Breast epithelium (tissue), 4 donors: ENCODE measurements around the gene TRNP1. TPM values are rescaled to one million over a fixed set of nuclear protein-coding genes. Genes with fewer than 3 reads are reported as not detected.
"Not testable (repeated sequence)": the region's sequence is repeated elsewhere in the genome, so short reads cannot be mapped to it uniquely, and the experiment has no call there.

Experiments
- DNase-seq, 2 donors: peaks; one replicate each; pipeline ENCODE4 v3.0.0-alpha.2; 2019; ENCODE audit warnings: low spot score in 2 of 2
- H3K27ac ChIP-seq, 2 donors: fragments of 200-600 bp; sonication (generic) in 1 of 2; one replicate each; pipeline ENCODE4 v1.5.1; 2016 to 2019; ENCODE audit warnings: mild to moderate bottlenecking in 1 of 2
- H3K27me3 ChIP-seq, 2 donors: fragments of 200-600 bp; sonication (generic) in 1 of 2; one replicate each; pipeline versions ENCODE4 v1.5.1 to v1.6.0; 2017 to 2019; ENCODE audit warnings: control low read depth in 1 of 2, mild to moderate bottlenecking in 1 of 2
- H3K36me3 ChIP-seq: fragments of 200-600 bp; one replicate; pipeline ENCODE4 v1.5.1; 2019
- H3K4me1 ChIP-seq, 2 donors: fragments of 200-600 bp; sonication (generic); one replicate each; pipeline ENCODE4 v1.5.1; 2016 to 2019; ENCODE audit warnings: control low read depth in 1 of 2
- H3K4me3 ChIP-seq, 3 donors: fragments of 200-600 bp; sonication (generic); 1 replicate in 2 of 3; 2 replicates in 1 of 3; pipeline ENCODE4 v1.5.1; 2016 to 2019; ENCODE audit warnings: mild to moderate bottlenecking in 3 of 3, moderate library complexity in 2 of 3
- H3K9me3 ChIP-seq, 2 donors: fragments of 200-600 bp; sonication (generic) in 1 of 2; one replicate each; pipeline ENCODE4 v1.5.1; 2016 to 2019; ENCODE audit warnings: control low read depth in 1 of 2
- CTCF ChIP-seq, 3 donors: fragments of 450-650 bp; IDR thresholded peaks; one replicate each; pipeline ENCODE4 v1.5.1; 2016 to 2017; ENCODE audit warnings: antibody characterized with exemption in 3 of 3, mild to moderate bottlenecking in 3 of 3, moderate library complexity in 3 of 3
- POLR2A ChIP-seq: fragments of 450-650 bp; IDR thresholded peaks from one replicate; pipeline ENCODE4 v1.6.1; 2016; ENCODE audit warnings: antibody characterized with exemption, mild to moderate bottlenecking, moderate library complexity
- POLR2AphosphoS5 ChIP-seq, 3 donors: sonication (generic); formaldehyde crosslinking; IDR thresholded peaks; one replicate each; pipeline ENCODE4 v1.6.1; 2017; ENCODE audit warnings: antibody characterized with exemption in 3 of 3
- intact Hi-C: fragments of 100-400 bp; cut with DNase I; formaldehyde crosslinking; loops from one replicate; pipeline ENCODE4 v1.15.1; 2023; ENCODE audit warnings: low total_unique reads
- total RNA-seq, 3 donors: library from RNA; depleted of rRNA; stranded (reverse); fragments of >200 nt; gene quantifications; one replicate each; pipeline ENCODE4 v1.1.0, GENCODE V29; 2016

TRNP1 gene
- total RNA-seq, result 10 to 100 TPM in 2 of 3 donors, 1 to 10 TPM in 1; 1.6 to 27.8 (median 16.7) TPM

GRCh38 chr1:26993237-26994019 is at the start of gene TRNP1:
TRNP1 (plus strand) TSS chr1:26993692; CDS start chr1:26993787, 95 bp downstream.
- intact Hi-C loops, result no loop called here
- peak; percentile 73 to 80 for DNase-seq
- Histone ChIP-seq H3K9me3 (no peaks in the 10 kb centered on the region), H3K27me3 (peaks cover 0 to 5% of the 10 kb centered on the region in 2 donors), H3K36me3 (no peaks in the 10 kb centered on the region), H3K4me1 (peaks cover 0 to 4% of the 10 kb centered on the region in 2 donors), H3K4me3 (peak within 1 kb of the TSS; percentile 53 to 82 (median 76)), H3K27ac (peak within 1 kb of the TSS; percentile 74 to 80)
- TF ChIP-seq POLR2A (peak; percentile 57), POLR2AphosphoS5 (IDR thresholded peaks at IDR 0.05) (peak; percentile 25 to 81 (median 53)), CTCF (IDR thresholded peaks at IDR 0.05) (no peak)

- Histone ChIP-seq H3K27ac (no peak overlapping the region), H3K36me3 (peaks cover 11% of the 10 kb centered on the region), H3K4me1 (no peaks in the 10 kb centered on the region), H3K27me3 (no peaks in the 10 kb centered on the region), H3K9me3 (no peaks in the 10 kb centered on the region), H3K4me3 (no peak overlapping the region)
- no peak for DNase-seq
- intact Hi-C loops, result no loop called here
- TF ChIP-seq POLR2AphosphoS5 (IDR thresholded peaks at IDR 0.05) (no peak), CTCF (IDR thresholded peaks at IDR 0.05) (no peak), POLR2A (no peak)
Measured at GRCh38 chr1:26945138-26945537, 48.4 kb upstream of the TRNP1 start.

GRCh38 chr1:26945728-26946127 is 47.8 kb upstream of the TRNP1 start:
- no peak for TF ChIP-seq CTCF (IDR thresholded peaks at IDR 0.05)
- no peak for TF ChIP-seq POLR2AphosphoS5 (IDR thresholded peaks at IDR 0.05)
- TF ChIP-seq POLR2A, result no peak
- no peaks in the 10 kb centered on the region for H3K27me3 ChIP-seq
- H3K36me3 ChIP-seq, result peaks cover 11% of the 10 kb centered on the region
- H3K4me1 ChIP-seq, result no peaks in the 10 kb centered on the region
- no peak overlapping the region for H3K27ac ChIP-seq
- H3K9me3 ChIP-seq, result no peaks in the 10 kb centered on the region
- intact Hi-C loops, result no loop called here
- no peak overlapping the region for H3K4me3 ChIP-seq
- no peak for DNase-seq

GRCh38 chr1:26946270-26946669 is 47.2 kb upstream of the TRNP1 start:
- intact Hi-C loops, result no loop called here
- no peak for TF ChIP-seq CTCF (IDR thresholded peaks at IDR 0.05)
- Histone ChIP-seq H3K27ac (no peak overlapping the region), H3K9me3 (no peaks in the 10 kb centered on the region), H3K27me3 (no peaks in the 10 kb centered on the region), H3K4me1 (no peaks in the 10 kb centered on the region), H3K4me3 (no peak overlapping the region), H3K36me3 (peaks cover 11% of the 10 kb centered on the region)
- DNase-seq, result no peak

- H3K36me3 ChIP-seq, H3K27ac ChIP-seq, H3K4me3 ChIP-seq, H3K9me3 ChIP-seq, intact Hi-C loops, H3K27me3 ChIP-seq, DNase-seq, H3K4me1 ChIP-seq: not testable (repeated sequence)
Measured at GRCh38 chr1:26948725-26949057, 44.8 kb upstream of the TRNP1 start.
